Measurements from ENCODE around the gene GALNT2. TPM values are rescaled to one million over a fixed set of nuclear protein-coding genes. Genes with fewer than 3 reads are reported as not detected.
A peak's percentile ranks its signal among the peaks of the same experiment; 100 is the strongest.

The GALNT2 gene
- total RNA-seq, 1 donor from 2014 or later, result 49.4 TPM

- no peak for DNase-seq
Measured at GRCh38 chr1:230052018-230052417, 15.0 kb upstream of the GALNT2 start.

- DNase-seq, result no peak
Measured at GRCh38 chr1:230052665-230053064, 14.4 kb upstream of the GALNT2 start.

- DNase-seq, result no peak
Measured at GRCh38 chr1:230054092-230054749, 12.8 kb upstream of the GALNT2 start.

GRCh38 chr1:230056098-230056497, 10.9 kb upstream of the GALNT2 start:
- no peak for DNase-seq

GRCh38 chr1:230057100-230057499, 9.9 kb upstream of the GALNT2 start:
- DNase-seq, result no peak

GRCh38 chr1:230057681-230058565, 9.1 kb upstream of the GALNT2 start:
- no peak for DNase-seq

GRCh38 chr1:230058626-230059025, 8.4 kb upstream of the GALNT2 start:
- DNase-seq, result no peak

GRCh38 chr1:230061801-230062200, 5.2 kb upstream of the GALNT2 start:
- no peak for DNase-seq

GRCh38 chr1:230062521-230062920, 4.5 kb upstream of the GALNT2 start:
- DNase-seq, result no peak

GRCh38 chr1:230064283-230064682, 2.8 kb upstream of the GALNT2 start:
- no peak for DNase-seq

- DNase-seq, result no peak
Measured at GRCh38 chr1:230065161-230065560, 1.9 kb upstream of the GALNT2 start.

- DNase-seq, result no peak
Measured at GRCh38 chr1:230065571-230065970, 1.5 kb upstream of the GALNT2 start.

- DNase-seq, result no peak
Measured at GRCh38 chr1:230066031-230066430, 1.0 kb upstream of the GALNT2 start.

GRCh38 chr1:230067419-230067870, 407 bp downstream of the GALNT2 start:
- peak; percentile 48 for DNase-seq

GRCh38 chr1:230067871-230068620, 1.0 kb downstream of the GALNT2 start:
- DNase-seq, result peak; percentile 65

- DNase-seq, result no peak
Measured at GRCh38 chr1:230068621-230068873, 1.5 kb downstream of the GALNT2 start.

- peak; percentile 8 for DNase-seq
Measured at GRCh38 chr1:230068952-230069684, 2.1 kb downstream of the GALNT2 start.

- no peak for DNase-seq
Measured at GRCh38 chr1:230069796-230070195, 2.8 kb downstream of the GALNT2 start.

GRCh38 chr1:230070321-230071208, 3.5 kb downstream of the GALNT2 start:
- DNase-seq, result no peak

- DNase-seq, result no peak
Measured at GRCh38 chr1:230071316-230071715, 4.3 kb downstream of the GALNT2 start.

- DNase-seq, result no peak
Measured at GRCh38 chr1:230072296-230072695, 5.3 kb downstream of the GALNT2 start.

GRCh38 chr1:230072866-230073265, 5.8 kb downstream of the GALNT2 start:
- no peak for DNase-seq

Measured in dermis blood vessel endothelial cell (primary cell).